RKO (cell line): ENCODE results near the gene BABAM2.

Experiments used
- DNase-seq: peaks from one replicate; pipeline ENCODE4 v3.0.0-alpha.2; 2016; ENCODE audit warnings: low spot score

Gene BABAM2

DNA sequence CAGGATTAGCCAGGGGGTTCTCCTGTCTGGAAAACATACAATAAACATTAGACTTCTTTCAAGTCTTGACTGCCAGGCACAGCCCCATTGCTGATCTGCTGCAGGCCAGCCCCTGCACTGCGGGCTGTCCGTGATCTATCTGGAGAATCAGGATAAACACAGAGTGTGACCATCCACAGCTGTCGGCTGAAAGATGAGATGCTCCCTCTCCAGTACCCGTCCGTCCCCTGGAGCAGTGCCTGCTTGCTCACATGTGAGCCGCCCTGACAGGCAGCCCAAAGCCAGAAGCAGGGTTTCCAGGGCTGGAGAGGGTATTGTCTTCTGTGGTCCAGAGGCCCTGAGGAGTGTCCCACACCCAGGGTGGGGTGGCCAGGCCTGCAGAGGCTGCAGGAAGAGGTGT, 456.1 kb downstream of the BABAM2 start:
- no peak for DNase-seq

DNA sequence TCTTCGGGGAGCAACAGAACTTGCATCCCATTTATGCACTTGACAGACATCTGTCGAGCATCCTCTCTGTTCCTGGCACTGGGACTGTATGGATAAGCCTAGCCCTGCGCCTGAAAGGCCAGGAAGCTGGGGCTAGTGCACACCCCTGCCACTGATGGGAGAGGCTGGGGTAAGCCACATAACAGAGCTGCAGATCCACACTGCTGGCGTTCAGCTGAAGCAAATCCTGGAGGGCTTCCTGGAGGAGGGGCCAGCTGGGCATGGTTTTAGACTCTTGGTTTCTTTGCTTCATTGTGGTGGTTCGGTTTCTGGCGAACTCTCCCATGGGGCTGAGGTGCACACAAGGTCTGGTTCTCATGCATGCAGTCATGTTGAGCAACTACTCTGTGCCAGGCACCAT, 456.7 kb downstream of the BABAM2 start:
- no peak for DNase-seq

DNA sequence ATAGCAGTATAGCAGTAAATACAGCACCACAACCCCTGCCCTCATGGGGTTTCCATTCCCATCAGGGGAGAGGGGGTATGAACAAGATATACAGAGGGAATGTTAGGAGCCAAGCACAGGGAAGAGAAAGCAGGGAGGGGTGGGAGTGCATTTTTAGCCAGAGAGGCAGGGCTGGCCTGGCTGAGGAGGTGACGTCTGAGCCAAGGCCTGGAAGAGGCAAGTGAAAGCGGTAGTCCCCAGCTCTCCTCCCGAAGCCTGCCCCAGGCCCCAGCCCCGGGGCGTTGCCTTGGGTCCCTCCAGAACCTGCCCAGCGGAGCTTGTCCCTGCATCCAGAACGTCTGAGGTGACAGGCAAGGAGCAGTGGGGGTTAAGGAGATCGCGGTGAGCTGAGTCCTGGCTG, 457.1 kb downstream of the BABAM2 start:
- DNase-seq: no peak

DNA sequence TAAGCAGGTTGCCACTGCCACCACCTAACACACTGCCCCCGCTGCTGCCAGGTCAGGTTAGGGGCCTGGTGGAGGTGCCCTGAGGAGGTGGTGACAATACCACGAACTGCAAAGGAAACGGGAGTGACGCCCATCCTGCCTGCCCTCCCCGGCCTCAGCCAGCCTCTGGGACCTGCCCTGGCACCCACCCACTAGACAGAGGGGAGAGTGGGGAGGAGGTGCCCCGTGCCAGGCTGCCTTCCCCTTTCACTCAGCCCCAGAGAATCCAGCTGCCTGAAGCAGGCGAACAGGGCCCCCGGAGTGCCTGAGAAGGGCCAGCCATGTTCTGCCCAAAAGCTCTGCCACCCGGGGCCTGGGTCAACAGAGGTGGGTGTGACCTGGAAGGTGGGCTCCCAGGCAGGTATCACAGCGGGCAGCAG, 457.6 kb downstream of the BABAM2 start:
- DNase-seq: no peak

DNA sequence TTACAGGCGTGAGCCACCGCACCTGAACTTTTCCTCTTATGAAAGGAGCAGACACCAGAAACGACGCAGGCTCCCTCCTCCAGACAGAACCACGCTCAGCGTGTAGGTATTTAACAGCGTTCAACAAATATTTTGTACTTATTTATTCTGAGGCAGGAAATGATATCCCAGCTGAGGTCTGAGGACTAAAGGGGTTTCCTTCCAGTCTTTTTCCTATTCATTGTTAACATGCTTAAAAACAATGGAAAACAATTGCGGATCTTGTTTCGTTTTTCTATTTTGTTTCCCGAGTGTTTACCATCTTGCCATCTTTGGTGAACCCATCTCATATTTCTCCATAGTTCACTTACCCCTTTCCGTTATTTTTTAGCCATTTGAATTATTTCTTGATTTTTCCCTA, 458.4 kb downstream of the BABAM2 start:
- DNase-seq: no peak

DNA sequence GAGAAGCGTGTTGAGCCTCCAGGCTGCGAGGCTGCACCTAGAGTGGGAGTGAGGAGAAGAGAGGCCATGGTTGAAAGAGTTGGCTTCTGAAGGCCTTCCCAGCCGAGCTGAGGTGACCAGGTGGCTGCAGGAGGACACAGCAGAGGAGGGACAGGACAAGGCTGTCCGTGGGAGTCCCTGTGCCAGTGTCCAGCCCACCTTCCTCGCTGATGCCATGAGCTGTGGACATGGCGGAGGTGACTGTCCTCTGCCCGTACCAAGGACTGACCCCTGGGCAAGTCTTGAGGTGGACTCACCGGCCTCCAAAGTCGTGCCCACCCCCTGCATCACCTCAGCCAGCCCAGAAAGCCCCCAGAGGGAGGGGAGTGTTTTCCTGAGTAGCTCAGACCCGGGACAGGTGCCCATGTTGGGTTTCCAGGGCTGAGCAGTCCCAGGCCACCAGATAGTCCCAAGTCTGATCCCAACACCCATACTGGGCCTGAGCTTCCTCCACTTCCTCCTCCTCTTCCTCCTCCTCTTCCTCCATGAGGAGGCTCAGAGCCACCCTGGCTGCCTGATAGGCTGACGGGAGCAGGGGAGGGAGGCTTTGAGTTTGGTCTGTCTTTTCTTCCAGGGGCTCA, 459.1 kb downstream of the BABAM2 start:
- DNase-seq: no peak

DNA sequence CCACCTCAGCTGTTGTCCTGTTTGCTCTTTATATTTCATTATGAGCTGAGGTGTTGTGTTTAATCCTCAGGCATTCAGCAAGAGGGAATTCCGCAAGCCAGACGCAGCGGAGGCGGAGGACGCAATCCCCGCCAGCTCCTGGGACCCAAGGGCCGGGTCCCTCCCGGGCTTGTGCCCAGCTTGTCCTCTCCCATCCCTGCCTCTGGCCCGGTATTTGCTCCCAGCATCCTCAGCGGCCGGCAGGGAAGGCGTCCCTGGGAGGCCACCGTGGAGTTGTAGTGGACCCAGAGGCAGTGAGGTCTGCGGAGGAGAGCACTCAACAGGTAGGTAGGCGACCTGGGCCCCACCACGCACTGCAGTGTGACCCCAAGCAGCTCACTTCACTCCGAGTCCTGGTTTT, 459.7 kb downstream of the BABAM2 start:
- no peak for DNase-seq

DNA sequence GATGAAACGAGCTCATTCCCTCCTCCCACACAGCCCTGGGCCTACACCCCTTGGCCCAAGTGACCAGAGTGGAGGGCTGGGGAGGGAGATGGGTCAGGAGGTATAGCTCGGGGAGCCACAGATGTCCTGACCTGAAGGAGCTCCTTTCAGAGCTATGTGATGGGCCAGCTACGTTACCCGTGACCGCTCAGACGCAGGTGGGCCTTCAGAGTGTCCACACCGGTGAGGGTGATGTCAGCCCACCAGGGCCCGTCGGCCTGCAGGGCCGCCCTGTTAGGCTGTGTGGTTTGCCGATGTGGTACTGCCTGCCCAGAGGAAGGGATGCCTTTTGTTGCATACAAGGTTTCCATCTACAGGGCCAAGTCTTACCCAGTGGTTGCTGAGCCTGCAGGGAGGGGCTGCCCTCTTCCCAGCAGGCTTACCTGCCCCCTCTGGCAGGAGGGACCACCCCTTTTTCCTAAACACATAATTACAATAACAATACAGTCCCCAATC, 460.3 kb downstream of the BABAM2 start:
- DNase-seq: no peak

DNA sequence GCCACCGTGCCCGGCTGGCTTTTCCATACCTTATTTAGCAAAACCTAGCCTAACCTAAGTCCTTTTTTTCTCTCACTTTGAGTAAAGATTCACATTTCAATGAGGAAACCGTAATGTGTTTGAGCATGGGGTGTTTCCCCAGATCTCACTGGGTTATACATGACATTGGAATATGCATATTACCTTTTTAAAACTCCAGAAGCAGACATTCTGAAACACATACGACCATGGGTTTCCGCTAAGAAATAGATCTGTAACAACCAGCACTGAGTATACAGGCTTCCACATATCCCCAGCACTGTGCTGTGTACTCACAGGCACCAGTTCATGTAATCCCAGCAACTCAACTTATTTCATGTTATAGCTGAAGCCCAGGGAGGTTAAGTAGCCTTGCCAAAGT, 461.1 kb downstream of the BABAM2 start:
- DNase-seq: no peak

DNA sequence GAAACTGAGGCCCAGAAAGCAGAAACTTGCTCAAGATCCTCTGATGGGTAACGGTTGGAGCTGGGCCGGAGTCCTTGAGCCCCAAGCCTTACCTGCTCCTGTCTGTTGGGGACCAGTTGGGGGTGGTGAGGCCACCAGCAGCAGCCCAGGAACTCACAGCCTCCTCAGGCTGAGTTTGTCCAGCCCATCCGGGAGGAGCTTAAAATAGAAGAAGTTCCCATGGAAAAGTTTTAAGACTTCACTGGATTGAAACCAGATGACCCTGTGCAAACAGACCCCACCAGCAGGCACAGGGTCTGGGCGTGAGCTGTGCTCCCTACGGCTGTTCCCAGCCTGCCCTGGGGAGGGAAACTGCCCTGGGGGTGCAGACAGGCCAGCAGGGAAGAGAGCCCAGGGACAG, 461.6 kb downstream of the BABAM2 start:
- DNase-seq: no peak

DNA sequence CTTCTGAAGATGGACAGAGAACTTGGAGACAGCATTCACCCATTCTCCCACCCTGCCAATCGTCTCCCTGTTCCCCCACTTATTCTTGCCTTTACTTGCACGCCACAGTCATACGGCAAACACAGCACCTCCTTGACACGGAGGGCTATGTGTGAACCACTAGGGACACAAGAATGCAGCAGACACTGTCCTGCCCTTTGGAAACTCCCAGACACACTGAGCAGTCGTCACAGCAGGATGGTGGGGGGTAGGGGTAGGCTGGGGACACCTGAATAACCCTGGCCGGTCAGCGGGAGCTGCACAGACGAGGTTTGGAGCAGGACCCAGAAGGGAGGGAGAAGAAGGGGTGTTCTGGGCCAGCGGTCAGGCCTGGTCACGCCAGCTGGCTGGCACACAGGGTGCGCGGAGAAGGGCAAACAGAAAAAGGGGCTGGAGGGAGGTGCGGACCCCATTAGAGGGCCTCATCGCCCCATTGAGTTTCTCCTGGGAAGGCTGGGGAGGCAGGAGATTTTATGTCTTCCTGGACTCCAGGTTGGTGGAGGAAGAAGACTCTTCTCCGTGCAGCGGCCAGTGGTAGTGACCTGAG, 462.2 kb downstream of the BABAM2 start:
- DNase-seq: no peak

DNA sequence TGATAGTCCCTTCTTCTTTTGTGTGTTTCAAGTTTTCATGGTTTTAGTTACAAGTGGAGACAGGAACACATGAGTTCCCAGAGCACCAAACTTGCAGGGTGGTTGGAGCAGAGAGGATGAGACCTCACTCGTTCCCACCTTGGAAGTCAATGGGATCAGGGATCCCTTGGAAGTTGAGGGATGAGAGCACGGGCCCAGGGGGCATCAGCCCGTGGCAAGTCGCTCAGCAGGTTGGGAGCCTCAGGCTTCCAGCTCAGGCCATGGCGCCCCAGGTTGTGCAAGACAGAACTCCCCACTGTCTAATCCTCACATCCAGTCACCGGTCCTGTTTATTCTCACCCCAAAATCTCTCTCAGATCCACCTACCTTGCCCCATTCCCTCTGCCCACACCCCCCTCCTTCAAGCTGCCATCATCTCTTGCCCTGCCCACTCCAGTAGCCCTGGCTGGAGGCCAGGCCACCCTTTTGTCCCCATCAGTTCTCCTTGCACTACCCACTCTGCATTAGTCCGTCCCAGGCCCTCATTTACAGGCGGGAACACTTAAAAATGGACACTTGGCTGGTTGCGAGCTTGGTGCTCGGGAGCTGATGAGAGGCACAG, 464.5 kb downstream of the BABAM2 start:
- no peak for DNase-seq

DNA sequence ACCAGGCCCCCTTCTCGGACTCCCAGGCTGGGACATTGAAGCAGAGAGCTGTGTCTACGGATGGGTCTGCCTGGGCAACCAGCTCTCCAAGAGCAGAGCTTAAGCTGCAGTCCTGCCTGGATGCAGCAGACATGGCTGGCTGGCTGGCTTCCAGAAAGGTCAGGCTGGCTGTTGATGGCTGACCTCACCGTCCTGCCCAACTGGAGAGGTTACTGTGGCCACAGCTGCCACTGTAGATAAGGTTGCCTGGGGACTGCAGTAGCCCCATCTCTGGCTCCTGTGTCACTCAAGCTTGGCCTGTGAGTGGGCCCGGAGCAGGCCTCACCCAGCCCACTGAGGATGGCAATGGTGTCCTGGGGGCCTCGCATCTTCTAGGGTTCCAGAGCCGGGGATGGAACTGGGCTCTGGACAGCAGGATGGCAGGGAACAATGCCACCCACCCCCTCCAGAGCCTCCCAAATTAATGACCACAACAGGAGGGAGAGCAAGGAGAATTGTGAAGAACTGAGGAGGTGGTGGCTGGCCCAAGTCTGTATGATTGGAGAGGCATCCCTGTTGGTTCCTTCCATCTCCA, 465.1 kb downstream of the BABAM2 start:
- no peak for DNase-seq

DNA sequence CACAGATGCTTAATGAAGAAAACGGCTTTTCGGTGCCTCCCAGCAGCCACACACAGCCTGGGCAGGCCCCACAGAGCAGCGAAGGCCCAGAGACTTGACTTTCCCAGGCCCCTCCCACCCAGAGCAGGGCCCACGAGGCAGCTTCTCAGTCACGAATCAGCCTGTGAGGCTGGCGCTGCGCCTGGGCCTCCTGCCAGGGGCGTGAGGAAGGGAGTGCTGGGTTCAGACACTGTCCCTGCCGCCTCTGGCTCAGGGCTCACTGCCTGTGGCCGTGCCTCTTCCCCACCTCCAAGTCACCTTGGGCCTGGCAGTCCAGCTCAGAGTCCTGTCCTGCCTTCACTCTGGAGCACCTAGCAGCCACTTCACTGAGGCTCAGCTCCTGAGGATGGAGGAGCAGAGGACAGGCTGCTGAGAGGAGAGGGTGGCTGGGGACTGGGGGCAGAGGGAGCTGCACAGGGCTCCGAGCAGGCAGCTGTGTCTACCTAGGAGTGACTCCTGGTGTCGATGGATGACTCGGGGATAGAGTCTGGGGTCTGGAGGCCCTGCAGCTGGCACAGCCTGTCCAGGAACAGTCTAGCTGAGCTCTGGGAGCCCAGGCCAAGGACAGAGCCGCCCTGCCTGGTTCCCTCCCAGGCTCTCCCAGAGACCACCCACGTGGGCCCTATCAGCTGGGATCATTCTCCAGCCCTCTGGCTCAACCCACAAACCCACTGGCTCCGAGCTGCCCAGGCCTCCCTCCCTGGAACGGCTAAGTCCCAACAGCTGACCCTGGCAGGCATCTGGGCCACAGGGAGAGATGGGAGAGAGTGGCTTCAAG, 465.8 kb downstream of the BABAM2 start:
- DNase-seq: no peak

DNA sequence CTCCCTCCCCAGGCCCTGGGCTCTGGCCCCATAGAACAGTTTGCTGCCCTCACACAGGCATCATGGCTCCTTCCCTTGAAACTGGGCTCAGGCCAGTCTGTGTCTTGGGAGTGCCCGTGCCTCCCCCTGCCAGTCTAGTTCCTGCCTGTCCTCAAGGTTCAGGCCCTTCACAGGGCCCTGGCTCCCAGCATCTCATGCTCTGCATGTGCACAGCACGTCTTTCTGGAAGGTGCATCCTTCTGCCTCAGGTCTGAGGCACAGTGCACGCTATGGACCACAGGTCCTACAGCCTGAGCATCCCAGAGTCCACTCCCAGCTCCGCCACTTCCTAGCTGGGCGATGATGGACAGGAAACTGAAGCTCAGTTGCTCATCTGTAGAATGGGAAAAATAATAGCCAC, 466.5 kb downstream of the BABAM2 start:
- no peak for DNase-seq

DNA sequence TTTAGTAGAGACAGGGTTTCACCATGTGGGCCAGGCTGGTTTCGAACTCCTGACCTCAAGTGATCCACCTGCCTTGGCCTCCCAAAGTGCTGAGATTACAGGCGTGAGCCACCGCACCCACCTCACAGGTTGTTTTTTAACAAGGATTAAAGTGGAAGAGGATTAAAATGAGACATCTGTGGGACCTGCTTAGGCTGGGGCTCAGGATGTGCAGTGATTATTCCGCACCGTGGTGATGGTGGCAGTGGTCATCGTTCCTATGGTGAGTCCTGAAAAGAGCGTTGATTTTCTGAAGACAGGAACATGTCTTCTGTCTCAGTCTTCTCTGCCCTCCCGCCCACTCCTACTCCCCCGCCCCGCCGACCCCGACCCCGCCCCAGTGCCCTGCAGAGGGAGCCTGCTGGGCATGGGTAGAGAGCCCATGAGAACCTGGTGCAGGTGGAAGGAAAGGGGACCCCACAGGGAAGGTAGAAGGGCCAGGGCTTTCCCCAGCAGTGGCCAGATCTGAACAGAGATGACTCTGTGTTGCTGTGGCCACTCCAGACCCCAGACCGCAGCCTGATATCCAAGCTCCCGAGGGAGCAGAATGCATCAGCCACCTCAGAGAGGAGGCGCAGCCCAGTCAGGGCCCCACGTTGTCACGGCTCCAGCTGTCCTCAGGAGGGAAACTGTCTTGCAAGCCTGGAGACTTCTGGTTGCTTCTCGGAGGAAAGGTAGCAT, 467.6 kb downstream of the BABAM2 start:
- no peak for DNase-seq

DNA sequence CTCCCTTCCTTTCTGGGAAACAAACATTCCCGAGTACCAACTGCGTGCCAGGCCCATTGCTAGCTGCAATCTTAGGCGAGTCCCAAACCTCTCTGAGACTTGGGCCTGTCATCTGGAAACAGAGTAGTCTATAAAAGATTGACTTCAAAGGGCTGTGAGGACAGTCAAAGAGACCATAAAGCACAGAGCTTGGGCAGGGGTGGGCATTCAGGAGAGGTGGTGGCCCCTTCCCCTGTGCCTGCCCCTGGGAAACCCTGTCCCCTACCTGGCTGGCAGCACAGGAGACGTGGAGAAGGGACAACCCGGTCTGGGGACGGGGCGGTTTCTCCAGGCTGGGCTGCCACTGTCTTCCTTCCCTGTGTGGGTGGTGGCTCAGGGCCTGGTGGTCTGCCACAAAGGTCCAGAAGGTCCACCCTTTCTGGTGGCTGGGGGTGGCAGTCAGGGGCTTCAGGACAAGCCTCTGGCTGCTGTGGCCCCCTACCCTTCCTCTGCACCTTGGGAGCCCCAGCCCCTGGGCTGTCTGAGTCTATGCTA, 468.2 kb downstream of the BABAM2 start:
- DNase-seq: no peak

DNA sequence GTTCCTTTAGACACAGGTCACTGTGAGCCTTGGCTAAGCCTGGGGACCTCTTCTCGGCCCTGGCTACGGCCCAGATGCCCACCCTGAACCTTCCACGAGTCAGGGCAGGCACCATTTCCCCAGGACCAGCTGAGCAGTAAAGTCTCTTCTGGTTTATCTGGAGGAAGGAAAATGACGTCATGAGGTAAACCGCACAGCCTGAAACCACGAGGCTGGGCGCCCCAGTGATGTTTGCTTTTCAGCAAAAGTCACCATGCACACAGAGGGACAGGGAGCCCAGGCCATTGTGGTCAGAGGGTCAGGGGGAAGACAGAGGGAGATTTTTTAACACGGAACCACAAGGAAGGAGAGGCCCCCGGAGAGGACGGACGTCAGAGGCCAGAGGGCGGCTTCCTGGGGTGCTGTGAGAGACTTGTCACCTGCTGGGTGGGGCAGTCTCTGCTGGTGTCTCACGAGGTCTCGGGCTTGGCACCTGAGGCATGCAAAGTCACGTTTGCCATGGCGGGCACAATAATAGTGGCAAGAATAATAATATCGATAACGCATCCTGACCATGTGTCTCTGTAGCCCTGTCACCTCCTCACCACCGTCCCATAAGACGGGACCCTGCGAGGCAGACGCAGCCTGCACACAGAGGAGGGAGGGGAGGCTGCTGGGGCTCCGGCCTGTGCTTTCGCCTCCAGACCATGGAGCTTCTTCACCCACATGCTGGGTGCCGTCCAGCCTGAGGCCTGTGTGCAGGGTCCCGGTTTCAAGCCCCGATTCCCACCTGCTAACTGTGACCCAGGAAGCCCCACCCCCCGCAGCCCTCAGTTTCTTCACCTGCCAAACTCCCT, 468.9 kb downstream of the BABAM2 start:
- no peak for DNase-seq

DNA sequence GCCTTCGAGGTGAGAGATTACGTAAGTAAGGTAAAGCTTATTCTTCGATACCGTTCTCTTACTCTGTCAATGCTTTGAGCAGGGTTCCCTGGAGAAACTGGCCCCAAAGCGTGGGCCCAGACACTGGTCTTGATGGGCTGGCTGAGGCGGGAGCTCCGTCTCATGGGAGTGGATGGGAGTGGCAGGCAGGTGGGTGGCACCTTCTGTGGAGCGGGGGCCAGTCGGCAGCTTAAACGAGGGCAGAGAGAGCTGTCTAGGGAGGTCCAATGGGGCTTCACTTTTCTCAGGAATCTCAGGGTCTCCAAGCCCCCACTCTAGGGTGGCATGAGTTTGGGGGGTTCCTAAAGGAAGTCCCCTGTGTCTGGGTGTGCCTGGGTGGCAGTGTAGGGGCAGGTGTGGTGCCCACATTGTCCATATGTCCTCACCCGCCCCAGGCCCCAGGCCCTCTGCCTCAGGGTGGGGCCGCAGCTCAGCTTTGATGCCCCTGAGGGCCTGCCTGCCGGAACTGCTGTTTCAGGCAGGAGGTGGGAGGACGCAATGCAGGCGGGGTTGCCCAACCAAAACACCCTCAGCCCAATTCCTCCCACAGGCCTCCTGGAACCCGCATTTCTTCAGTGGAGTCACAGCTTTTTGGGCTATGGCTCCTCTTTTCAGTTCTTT, 469.7 kb downstream of the BABAM2 start:
- DNase-seq: no peak

DNA sequence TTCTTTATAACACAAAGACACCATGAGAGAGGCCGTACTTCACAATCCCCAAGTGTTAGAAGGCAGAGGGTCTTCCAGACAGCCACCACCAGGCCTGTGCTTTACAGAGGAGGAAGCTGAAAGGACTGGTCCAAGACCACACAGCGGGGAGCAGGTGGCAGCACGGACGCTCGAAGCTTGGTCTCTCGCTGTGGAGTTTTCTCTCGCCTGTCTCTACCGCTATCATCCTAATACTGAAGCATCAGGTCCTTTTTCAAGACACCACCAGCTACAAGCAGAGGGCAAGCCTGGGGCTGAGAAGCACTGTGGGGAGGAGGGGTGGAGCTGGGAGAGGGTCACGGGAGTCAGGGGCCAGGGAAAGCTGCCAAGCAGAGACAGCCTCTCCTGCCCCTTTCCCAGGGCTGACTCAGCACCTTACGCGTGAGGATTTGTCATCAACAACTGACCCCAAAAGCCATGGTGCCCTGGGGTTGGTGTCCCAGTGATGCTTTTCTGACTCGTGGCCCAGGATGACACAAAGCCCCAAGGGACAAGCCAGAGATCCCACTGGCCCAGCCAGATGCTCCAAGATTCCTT, 470.3 kb downstream of the BABAM2 start:
- DNase-seq: peak; percentile 22
